B cell (primary cell): Measurements from ENCODE around the gene EXOC4. TPM values are rescaled to one million over a fixed set of nuclear protein-coding genes. Genes with fewer than 3 reads are reported as not detected.

Experiments
- ATAC-seq: fragments of 200-7000 bp; cut with Tn5 transposase; one replicate; pipeline ENCODE4 v1.10.0; 2021; ENCODE audit warnings: low read depth, mild to moderate bottlenecking, moderate number of reproducible peaks, moderate library complexity
- CTCF ChIA-PET: fragments of 350-600 bp; sonication (Branson Sonifier 250); formaldehyde crosslinking; loops from one replicate; lab custom pipeline; 2021; ENCODE audit warnings: antibody characterized with exemption, inconsistent platforms; lab: Charles Lee
- POLR2A ChIA-PET: fragments of 350-600 bp; sonication (Branson Sonifier 250); formaldehyde crosslinking; loops from one replicate; lab custom pipeline; 2021; ENCODE audit warnings: antibody characterized with exemption; lab: Charles Lee
- DNase-seq: peaks from one replicate; pipeline ENCODE4 v3.0.0; 2013
- H2AFZ ChIP-seq: 2 replicates; pipeline ENCODE4 v1.6.1; 2012; ENCODE audit warnings: mild to moderate bottlenecking, low read depth, low read length; ENCODE audit not compliant: insufficient read depth, poor library complexity, severe bottlenecking
- H3K27ac ChIP-seq, 2 donors: 1 replicate in 1 of 2; 2 replicates in 1 of 2; pipeline ENCODE4 v1.5.1; 2012 to 2013; ENCODE audit warnings: low read length in 2 of 2, mild to moderate bottlenecking in 2 of 2, moderate library complexity in 1 of 2
- H3K27me3 ChIP-seq, 4 experiments: fragments of 200-600 bp in 1 of 4; sonication (generic) in 1 of 4; replicated peaks in 1 of 4; 1 replicate in 2 of 4; 2 replicates in 2 of 4; pipeline versions ENCODE4 v1.6.1 to v1.7.0; 2013 to 2016; ENCODE audit warnings: low read length in 3 of 4, mild to moderate bottlenecking in 2 of 4, mixed read lengths in 1 of 4, moderate library complexity in 1 of 4; ENCODE audit not compliant: insufficient read depth in 4 of 4, control insufficient read depth in 3 of 4; ENCODE audit errors: control extremely low read depth in 1 of 4
- H3K36me3 ChIP-seq, 2 experiments: replicated peaks in 1 of 2; 1 replicate in 1 of 2; 2 replicates in 1 of 2; pipeline versions ENCODE4 v1.6.1 to v1.7.1; 2013; ENCODE audit warnings: low read length in 1 of 2; ENCODE audit not compliant: insufficient read depth in 2 of 2, control insufficient read depth in 1 of 2; ENCODE audit errors: control extremely low read depth in 1 of 2, extremely low read depth in 1 of 2
- H3K4me1 ChIP-seq, 2 donors: fragments of 200-600 bp in 1 of 2; sonication (generic) in 1 of 2; 1 replicate in 1 of 2; 2 replicates in 1 of 2; pipeline versions ENCODE4 v1.5.1 to v1.6.1; 2013 to 2017; ENCODE audit warnings: low read length in 2 of 2; ENCODE audit not compliant: control insufficient read depth in 2 of 2, insufficient read depth in 2 of 2
- H3K4me2 ChIP-seq: replicated peaks from 2 replicates; pipeline ENCODE3; 2012; ENCODE audit warnings: mild to moderate bottlenecking, low read depth, low read length; ENCODE audit not compliant: poor library complexity, severe bottlenecking
- H3K4me3 ChIP-seq, 5 experiments: fragments of 200-600 bp in 1 of 5; sonication (generic) in 1 of 5; 1 replicate in 3 of 5; 2 replicates in 2 of 5; pipeline versions ENCODE4 v1.5.1 to v1.7.0; 2011 to 2016; ENCODE audit warnings: low read length in 4 of 5, mild to moderate bottlenecking in 4 of 5, low read depth in 2 of 5, control low read depth in 1 of 5, moderate library complexity in 1 of 5; ENCODE audit not compliant: insufficient read depth in 1 of 5; ENCODE audit errors: control extremely low read depth in 1 of 5, extremely low read depth in 1 of 5
- H3K79me2 ChIP-seq: fragments of 200-600 bp; sonication (generic); one replicate; pipeline ENCODE4 v1.6.0; 2016; ENCODE audit warnings: low read length; ENCODE audit not compliant: control insufficient read depth, insufficient read depth
- H3K9ac ChIP-seq: fragments of 200-600 bp; sonication (generic); 2 replicates; pipeline ENCODE4 v1.6.1; 2017; ENCODE audit warnings: mild to moderate bottlenecking, low read length, moderate library complexity
- H3K9me3 ChIP-seq, 3 donors: one replicate each; pipeline versions ENCODE4 v1.6.1 to v1.7.1; 2013; ENCODE audit warnings: low read length in 2 of 3; ENCODE audit not compliant: control insufficient read depth in 2 of 3, insufficient read depth in 1 of 3; ENCODE audit errors: control extremely low read depth in 1 of 3
- H4K20me1 ChIP-seq: 2 replicates; pipeline ENCODE4 v1.6.0; 2012; ENCODE audit warnings: mild to moderate bottlenecking, low read length; ENCODE audit not compliant: insufficient read depth, control insufficient read depth, poor library complexity, severe bottlenecking
- H3K27ac Mint-ChIP-seq: one replicate; pipeline ENCODE4 v1.8.0; 2021; ENCODE audit warnings: mixed read lengths
- H3K27me3 Mint-ChIP-seq: one replicate; pipeline ENCODE4 v1.8.0; 2021; ENCODE audit warnings: mixed read lengths
- H3K4me1 Mint-ChIP-seq: one replicate; pipeline ENCODE4 v1.8.0; 2021; ENCODE audit warnings: mixed read lengths
- H3K4me3 Mint-ChIP-seq: one replicate; pipeline ENCODE4 v1.8.0; 2021; ENCODE audit warnings: mixed read lengths
- H3K9me3 Mint-ChIP-seq: one replicate; pipeline ENCODE4 v1.8.0; 2022; ENCODE audit warnings: mixed read lengths; ENCODE audit not compliant: insufficient read depth
- EZH2 ChIP-seq: IDR thresholded peaks from 2 replicates; pipeline ENCODE4 v1.6.1; 2012; ENCODE audit warnings: borderline replicate concordance, low read depth, mild to moderate bottlenecking, moderate library complexity, low read length; ENCODE audit not compliant: insufficient read depth, poor library complexity, severe bottlenecking
- WGBS: methylation state at CpG from one replicate; pipeline ENCODE4 v1.1.5; 2013; ENCODE audit warnings: missing lambda C conversion rate; ENCODE audit not compliant: insufficient coverage; 5-methylcytosine and 5-hydroxymethylcytosine counted together
- intact Hi-C: fragments of 100-400 bp; cut with micrococcal nuclease; formaldehyde crosslinking; loops from one replicate; pipeline ENCODE4 v1.10.0; 2022
- polyA plus RNA-seq: library from polyadenylated mRNA; depleted of rRNA; stranded (reverse); fragments of >200 nt; gene quantifications from 2 replicates; pipeline ENCODE4 v1.2.3, GENCODE V29; 2012
- total RNA-seq, 2 donors: library from RNA; stranded (reverse); fragments of 120-200 nt in 1 of 2; gene quantifications; 1 replicate in 1 of 2; 2 replicates in 1 of 2; pipeline versions ENCODE4 v1.2.3 to v1.2.4, GENCODE V29; 2013 to 2022
- TF ChIP-seq, protein P1 (sequence below): fragments of 200-600 bp; IDR thresholded peaks from one replicate; pipeline ENCODE4 v1.8.0; 2022; ENCODE audit warnings: antibody characterized with exemption, mild to moderate bottlenecking

The EXOC4 gene
- total and polyA plus RNA-seq, 2 donors (not counting 1 experiment from before 2014, with no cell fraction given), result 16.7 to 135 TPM

DNA sequence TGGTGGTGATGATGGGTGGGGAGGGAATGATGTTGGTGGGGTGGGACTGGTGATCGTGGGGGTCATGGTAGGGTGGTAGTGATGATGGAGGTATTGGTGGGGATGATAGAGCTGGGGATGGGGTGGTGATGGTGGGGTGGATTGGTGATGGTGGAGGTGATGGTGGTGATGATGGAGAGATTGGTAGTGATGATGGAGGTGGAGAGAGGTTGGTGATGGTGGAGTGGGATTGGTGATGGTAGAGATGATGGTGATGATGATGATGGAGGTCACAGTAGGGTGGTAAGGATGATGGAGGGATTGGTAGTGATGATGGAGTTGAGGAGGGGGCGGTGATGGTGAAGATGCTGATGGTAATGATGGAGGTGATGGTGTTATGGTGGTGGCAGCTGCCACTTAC, 155.3 kb downstream of the EXOC4 start:
- no peaks in the 10 kb centered on the region for H3K9me3 Mint-ChIP-seq
- 100% methylated on average over 1 of the region's 2 CpGs for WGBS
- no peak overlapping the region for H3K4me2 ChIP-seq
- no peaks in the 10 kb centered on the region for H3K27me3 ChIP-seq
- no peaks in the 10 kb centered on the region for H4K20me1 ChIP-seq
- no peak for TF ChIP-seq EZH2
- TF ChIP-seq, protein P1, sequence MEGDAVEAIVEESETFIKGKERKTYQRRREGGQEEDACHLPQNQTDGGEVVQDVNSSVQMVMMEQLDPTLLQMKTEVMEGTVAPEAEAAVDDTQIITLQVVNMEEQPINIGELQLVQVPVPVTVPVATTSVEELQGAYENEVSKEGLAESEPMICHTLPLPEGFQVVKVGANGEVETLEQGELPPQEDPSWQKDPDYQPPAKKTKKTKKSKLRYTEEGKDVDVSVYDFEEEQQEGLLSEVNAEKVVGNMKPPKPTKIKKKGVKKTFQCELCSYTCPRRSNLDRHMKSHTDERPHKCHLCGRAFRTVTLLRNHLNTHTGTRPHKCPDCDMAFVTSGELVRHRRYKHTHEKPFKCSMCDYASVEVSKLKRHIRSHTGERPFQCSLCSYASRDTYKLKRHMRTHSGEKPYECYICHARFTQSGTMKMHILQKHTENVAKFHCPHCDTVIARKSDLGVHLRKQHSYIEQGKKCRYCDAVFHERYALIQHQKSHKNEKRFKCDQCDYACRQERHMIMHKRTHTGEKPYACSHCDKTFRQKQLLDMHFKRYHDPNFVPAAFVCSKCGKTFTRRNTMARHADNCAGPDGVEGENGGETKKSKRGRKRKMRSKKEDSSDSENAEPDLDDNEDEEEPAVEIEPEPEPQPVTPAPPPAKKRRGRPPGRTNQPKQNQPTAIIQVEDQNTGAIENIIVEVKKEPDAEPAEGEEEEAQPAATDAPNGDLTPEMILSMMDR, result no peak
- H3K79me2 ChIP-seq, result peaks cover 6% of the 10 kb centered on the region
- ATAC-seq (no peak), DNase-seq (no peak)
- H3K9me3 ChIP-seq, result no peaks in the 10 kb centered on the region
- no peaks in the 10 kb centered on the region for H3K4me1 Mint-ChIP-seq
- H3K4me3 Mint-ChIP-seq, result no peak overlapping the region
- H3K27me3 Mint-ChIP-seq, result no peaks in the 10 kb centered on the region
- H3K27ac Mint-ChIP-seq, result no peak overlapping the region
- ChIA-PET POLR2A (no interaction called here), CTCF (no interaction called here)
- no peak overlapping the region for H3K4me3 ChIP-seq
- H3K27ac ChIP-seq, result no peak overlapping the region
- no peak overlapping the region for H3K9ac ChIP-seq
- intact Hi-C loops, result no loop called here
- H3K36me3 ChIP-seq, result no peaks in the 10 kb centered on the region
- no peak overlapping the region for H2AFZ ChIP-seq
- no peaks in the 10 kb centered on the region for H3K4me1 ChIP-seq

DNA sequence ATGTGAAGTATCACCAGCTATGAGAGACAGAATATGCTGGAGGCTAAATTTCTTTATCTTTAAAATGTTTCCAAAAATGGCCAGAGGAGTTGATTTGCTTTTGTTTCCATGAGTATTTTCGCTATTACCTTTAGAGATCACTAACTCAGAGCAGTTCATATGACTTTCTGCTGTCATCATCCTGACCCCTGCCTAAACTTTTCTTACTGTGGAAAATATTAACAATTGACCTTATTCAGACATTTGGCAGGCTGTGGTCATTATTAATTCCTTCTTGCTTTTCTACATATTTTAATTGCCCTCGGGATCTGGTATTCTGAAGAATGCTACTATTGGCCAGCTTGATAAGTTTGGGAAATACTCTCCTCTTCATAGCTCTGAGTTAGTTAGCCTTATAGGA, 156.5 kb downstream of the EXOC4 start:
- no CpG with 5 or more reads among the region's 2 CpGs for WGBS
- no peak overlapping the region for H3K4me3 ChIP-seq
- H3K79me2 ChIP-seq, result peaks cover 10% of the 10 kb centered on the region
- H3K27me3 Mint-ChIP-seq, result no peaks in the 10 kb centered on the region
- POLR2A ChIA-PET, result no interaction called here
- ATAC-seq (no peak), DNase-seq (no peak)
- no peak overlapping the region for H3K9ac ChIP-seq
- no peak overlapping the region for H3K4me3 Mint-ChIP-seq
- no peak overlapping the region for H3K27ac Mint-ChIP-seq
- H3K27me3 ChIP-seq, result no peaks in the 10 kb centered on the region
- no peaks in the 10 kb centered on the region for H3K9me3 ChIP-seq
- no peaks in the 10 kb centered on the region for H3K9me3 Mint-ChIP-seq
- no peaks in the 10 kb centered on the region for H3K4me1 Mint-ChIP-seq
- no peaks in the 10 kb centered on the region for H3K4me1 ChIP-seq
- intact Hi-C loops, result no loop called here
- TF ChIP-seq, protein P1, result no peak
- TF ChIP-seq EZH2, result no peak
- CTCF ChIA-PET, result no interaction called here
- H4K20me1 ChIP-seq, result no peaks in the 10 kb centered on the region
- H3K27ac ChIP-seq, result no peak overlapping the region
- no peaks in the 10 kb centered on the region for H3K36me3 ChIP-seq
- H3K4me2 ChIP-seq, result no peak overlapping the region
- H2AFZ ChIP-seq, result no peak overlapping the region
